H1 (cell line): ENCODE data around the gene RELB. TPM values are rescaled to one million over a fixed set of nuclear protein-coding genes. Genes with fewer than 3 reads are reported as not detected.

Experiments used
- CBX5 ChIP-seq: fragments of 300-800, 300-1000 bp; sonication (generic); IDR thresholded peaks from 2 replicates; pipeline ENCODE4 v1.7.1; 2016; ENCODE audit warnings: antibody characterized with exemption, low read length, low read depth
- CTCF ChIP-seq, 3 experiments: IDR thresholded peaks; 1 replicate in 2 of 3; 2 replicates in 1 of 3; pipeline versions ENCODE4 v1.5.1 to v1.6.1; 2011; ENCODE audit warnings: low read length in 3 of 3, mild to moderate bottlenecking in 3 of 3, inconsistent platforms in 2 of 3, low read depth in 1 of 3, moderate library complexity in 1 of 3; ENCODE audit not compliant: insufficient read depth in 1 of 3; ENCODE audit errors: control extremely low read depth in 1 of 3
- KDM5A ChIP-seq: fragments of 200-600 bp; IDR thresholded peaks from 2 replicates; pipeline ENCODE4 v1.7.1; 2012; ENCODE audit warnings: mild to moderate bottlenecking, low read length, inconsistent platforms, mixed read lengths
- MAFK ChIP-seq: IDR thresholded peaks from 2 replicates; pipeline ENCODE4 v1.6.1; 2012; ENCODE audit warnings: low read depth, mild to moderate bottlenecking, improper control_type of control experiment, low read length
- NANOG ChIP-seq: IDR thresholded peaks from 2 replicates; pipeline ENCODE4 v1.6.1; 2011; ENCODE audit warnings: low read length, low read depth, mild to moderate bottlenecking, inconsistent platforms; ENCODE audit not compliant: insufficient read depth, poor library complexity, severe bottlenecking
- SP2 ChIP-seq: IDR thresholded peaks from 2 replicates; pipeline ENCODE4 v1.6.1; 2012; ENCODE audit warnings: mild to moderate bottlenecking, low read length, inconsistent platforms
- SRF ChIP-seq: IDR thresholded peaks from 2 replicates; pipeline ENCODE4 v1.6.1; 2011; ENCODE audit warnings: mild to moderate bottlenecking, low read depth, low read length, moderate library complexity
- polyA plus RNA-seq, 7 experiments: library from polyadenylated mRNA; depleted of rRNA in 3 of 7; stranded (reverse) in 5 of 7; unstranded in 2 of 7; fragments of >200 nt in 5 of 7; fragments of 200-250 nt in 2 of 7; gene quantifications; 1 replicate in 5 of 7; 2 replicates in 1 of 7; 4 replicates in 1 of 7; pipeline versions ENCODE4 v1.2.1 to v1.2.3, GENCODE V29; 2011 to 2013; ENCODE audit warnings: missing spikeins in 2 of 7, mixed read lengths in 2 of 7
- total RNA-seq: library from RNA; stranded (reverse); fragmentation: NEBNext Ultra II Directional; extraction: Animal tissue kit (Norgen Biotek cat#: 25700); gene quantifications from 2 replicates; pipeline ENCODE4 v1.2.1, GENCODE V29; 2021

Gene RELB
- total and polyA plus RNA-seq, 2 of the 8 experiments (the other 6 are each of a cell fraction or from before 2014, with no cell fraction given) = 10.0 to 13.1 TPM

GRCh38 chr19:45023048-45023447, 21.8 kb downstream of the RELB start (continued):
- TF ChIP-seq NANOG = no peak
- no peak for TF ChIP-seq SRF
- TF ChIP-seq MAFK = no peak
- TF ChIP-seq CTCF (IDR thresholded peaks at IDR 0.05; ENCODE audit: control extremely low read depth in 1 of 3, insufficient read depth in 1 of 3, low read depth in 1 of 3, low read length in 3 of 3) = no peak
- TF ChIP-seq KDM5A = no peak
- no peak for TF ChIP-seq SP2
- no peak for TF ChIP-seq CBX5
